Colonic mucosa (tissue), 4 donors: Measurements from ENCODE around the gene MGST2. TPM values are rescaled to one million over a fixed set of nuclear protein-coding genes. Genes with fewer than 3 reads are reported as not detected.

Source experiments
- DNase-seq: peaks from one replicate; pipeline ENCODE4 v3.0.0-alpha.2; 2020
- H3K27ac ChIP-seq: fragments of 200-600 bp; one replicate; pipeline ENCODE4 v1.8.0; 2021
- H3K27me3 ChIP-seq: fragments of 200-600 bp; one replicate; pipeline ENCODE4 v1.8.0; 2021
- H3K36me3 ChIP-seq: fragments of 200-600 bp; one replicate; pipeline ENCODE4 v1.8.0; 2021
- H3K4me1 ChIP-seq: fragments of 200-600 bp; one replicate; pipeline ENCODE4 v1.8.0; 2021; ENCODE audit warnings: mild to moderate bottlenecking
- H3K4me3 ChIP-seq: fragments of 200-600 bp; one replicate; pipeline ENCODE4 v1.8.0; 2021
- H3K9ac ChIP-seq, 2 donors: one replicate each; pipeline ENCODE4 v1.7.0; 2013; ENCODE audit warnings: control low read depth in 2 of 2, low read depth in 2 of 2, low read length in 2 of 2
- H3K9me3 ChIP-seq: fragments of 200-600 bp; one replicate; pipeline ENCODE4 v1.8.0; 2021
- intact Hi-C: fragments of 100-400 bp; cut with DNase I; formaldehyde crosslinking; loops from one replicate; pipeline ENCODE4 v1.14.1; 2022
- total RNA-seq, 2 donors: library from RNA; stranded (reverse); fragmentation: NEBNext Ultra II Directional in 1 of 2; extraction: Animal tissue kit (Norgen Biotek cat#: 25700) in 1 of 2; gene quantifications; one replicate each; pipeline ENCODE4 v1.2.1, GENCODE V29; 2021
- TF ChIP-seq, protein P1 (sequence below): fragments of 200-600 bp; IDR thresholded peaks from one replicate; pipeline ENCODE4 v1.8.0; 2022; ENCODE audit warnings: antibody characterized with exemption, mild to moderate bottlenecking
- donor health status: healthy.
- donor health status: DM: no; HTN: no; CAD: no.
- donor health status: DM: no; HTN: no; CAD: no.

Gene MGST2
- total RNA-seq, 2 donors from 2014 or later: 105 to 157 TPM

DNA sequence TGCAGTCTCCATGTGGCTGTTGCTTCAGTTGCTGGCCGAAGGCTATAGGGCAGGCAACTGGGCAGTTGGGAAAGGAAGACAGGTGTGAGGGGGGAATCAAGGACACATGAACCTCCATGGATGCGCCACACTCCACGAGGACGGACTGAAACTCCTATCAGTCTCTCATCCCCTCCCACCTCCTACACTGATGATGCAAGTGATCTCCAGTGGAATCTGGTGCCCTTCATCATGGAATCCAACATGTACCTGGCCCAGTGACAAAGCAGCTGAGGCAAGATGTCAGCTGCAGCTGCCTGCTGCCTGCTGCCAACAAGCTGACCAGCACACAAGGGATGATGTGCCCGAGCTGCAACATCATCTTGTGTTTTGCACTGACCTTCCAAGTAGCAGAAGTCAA lies 26.0 kb upstream of the MGST2 start:
- H3K9me3 ChIP-seq: no peaks in the 10 kb centered on the region
- H3K9ac ChIP-seq: no peak overlapping the region
- no peaks in the 10 kb centered on the region for H3K4me1 ChIP-seq
- H3K4me3 ChIP-seq: no peak overlapping the region
- TF ChIP-seq, protein P1, sequence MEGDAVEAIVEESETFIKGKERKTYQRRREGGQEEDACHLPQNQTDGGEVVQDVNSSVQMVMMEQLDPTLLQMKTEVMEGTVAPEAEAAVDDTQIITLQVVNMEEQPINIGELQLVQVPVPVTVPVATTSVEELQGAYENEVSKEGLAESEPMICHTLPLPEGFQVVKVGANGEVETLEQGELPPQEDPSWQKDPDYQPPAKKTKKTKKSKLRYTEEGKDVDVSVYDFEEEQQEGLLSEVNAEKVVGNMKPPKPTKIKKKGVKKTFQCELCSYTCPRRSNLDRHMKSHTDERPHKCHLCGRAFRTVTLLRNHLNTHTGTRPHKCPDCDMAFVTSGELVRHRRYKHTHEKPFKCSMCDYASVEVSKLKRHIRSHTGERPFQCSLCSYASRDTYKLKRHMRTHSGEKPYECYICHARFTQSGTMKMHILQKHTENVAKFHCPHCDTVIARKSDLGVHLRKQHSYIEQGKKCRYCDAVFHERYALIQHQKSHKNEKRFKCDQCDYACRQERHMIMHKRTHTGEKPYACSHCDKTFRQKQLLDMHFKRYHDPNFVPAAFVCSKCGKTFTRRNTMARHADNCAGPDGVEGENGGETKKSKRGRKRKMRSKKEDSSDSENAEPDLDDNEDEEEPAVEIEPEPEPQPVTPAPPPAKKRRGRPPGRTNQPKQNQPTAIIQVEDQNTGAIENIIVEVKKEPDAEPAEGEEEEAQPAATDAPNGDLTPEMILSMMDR: no peak
- intact Hi-C loops: loop anchor here (10.0 kb wide), 1 partner anchor 145 kb away; no protein-coding TSS in a partner anchor
- H3K36me3 ChIP-seq: no peaks in the 10 kb centered on the region
- no peaks in the 10 kb centered on the region for H3K27me3 ChIP-seq
- DNase-seq: no peak
- H3K27ac ChIP-seq: no peak overlapping the region

DNA sequence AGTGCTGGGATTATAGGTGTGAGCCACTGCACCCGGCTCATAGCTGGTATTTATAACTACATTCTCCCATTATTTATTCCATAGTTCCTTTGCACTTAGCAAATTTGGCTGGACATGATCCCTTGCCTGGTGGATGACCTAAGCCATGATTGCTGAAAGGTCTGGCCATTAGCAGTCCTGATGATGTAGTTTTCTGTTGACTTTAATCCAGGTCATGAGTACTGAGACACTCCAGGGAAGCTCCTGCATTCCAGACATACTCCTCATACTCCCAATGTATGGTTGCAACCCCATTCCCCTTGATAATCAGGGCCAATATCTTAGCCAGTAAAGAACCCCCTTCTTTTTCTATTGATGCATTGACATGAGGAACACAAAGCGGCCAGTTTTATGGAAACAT lies 24.4 kb upstream of the MGST2 start:
- DNase-seq: no peak

DNA sequence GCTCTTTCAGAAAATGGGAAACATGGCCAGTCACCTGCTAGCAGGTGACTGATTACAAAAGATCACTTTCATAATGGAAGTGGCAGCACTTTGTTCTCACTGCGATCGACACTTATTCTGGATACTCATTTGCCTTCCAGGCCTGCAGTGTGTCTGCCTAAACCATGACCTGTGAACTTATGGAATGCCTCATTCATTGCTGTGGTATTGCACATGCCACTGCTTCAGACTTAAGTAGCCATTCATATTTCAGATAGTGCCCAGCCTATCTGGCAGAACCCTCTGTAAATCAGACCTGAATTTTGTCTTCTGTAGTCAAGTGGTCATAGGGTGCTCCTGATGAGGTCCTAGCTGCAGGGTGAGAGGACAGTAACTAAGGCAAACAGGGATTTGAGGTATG lies 23.3 kb upstream of the MGST2 start:
- no peak overlapping the region for H3K4me3 ChIP-seq
- H3K27me3 ChIP-seq: no peaks in the 10 kb centered on the region
- no peaks in the 10 kb centered on the region for H3K36me3 ChIP-seq
- no peaks in the 10 kb centered on the region for H3K9me3 ChIP-seq
- no peak for DNase-seq
- intact Hi-C loops: no loop called here
- TF ChIP-seq, protein P1: no peak
- H3K27ac ChIP-seq: no peak overlapping the region
- H3K4me1 ChIP-seq: no peaks in the 10 kb centered on the region
- no peak overlapping the region for H3K9ac ChIP-seq

More for the DNA sequence above, 24.4 kb upstream of the MGST2 start:
- Histone ChIP-seq H3K9ac (no peak overlapping the region), H3K27ac (no peak overlapping the region), H3K9me3 (no peaks in the 10 kb centered on the region), H3K4me3 (no peak overlapping the region), H3K4me1 (no peaks in the 10 kb centered on the region), H3K27me3 (no peaks in the 10 kb centered on the region), H3K36me3 (no peaks in the 10 kb centered on the region)
- TF ChIP-seq, protein P1: no peak
- intact Hi-C loops: no loop called here

DNA sequence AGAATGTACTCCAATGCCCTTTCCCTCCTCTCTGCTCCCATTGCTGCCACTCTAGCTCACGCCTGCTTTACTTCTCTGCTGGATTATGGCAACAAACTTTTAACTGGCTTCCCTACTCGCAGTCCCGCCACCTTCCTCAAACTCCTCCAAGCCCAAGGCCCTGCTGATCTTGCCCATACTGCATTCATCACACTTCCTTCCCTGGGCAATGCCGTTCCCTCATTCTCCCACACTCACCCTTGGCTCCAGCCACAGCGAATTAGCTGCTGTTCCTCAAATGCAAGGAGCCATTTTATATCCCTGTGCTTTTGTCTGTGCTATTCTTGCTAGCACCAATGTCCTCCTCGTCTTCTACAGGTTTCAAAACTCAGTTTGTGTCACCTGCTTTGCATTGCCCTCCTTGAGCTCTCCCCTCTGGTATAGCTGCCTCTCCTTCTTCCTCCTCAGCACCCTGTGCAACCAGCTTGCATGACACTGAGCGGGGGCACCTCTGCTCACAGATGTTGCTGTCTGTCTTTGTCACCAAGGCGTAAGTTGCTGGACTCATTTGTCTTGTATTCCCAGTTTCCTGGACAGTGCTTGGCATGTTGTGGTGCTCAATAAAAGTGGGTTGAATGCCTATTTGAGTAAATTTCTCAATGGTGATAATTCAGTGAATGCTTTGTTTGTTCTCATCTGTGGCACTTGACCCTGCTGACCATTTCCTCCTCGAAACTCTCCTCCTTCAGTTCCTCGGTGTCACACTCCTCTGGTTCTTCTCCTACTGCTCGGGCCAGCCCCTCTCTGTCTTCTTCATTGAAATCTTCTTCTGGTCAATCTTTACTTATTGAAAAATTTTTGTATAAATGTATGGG lies 22.4 kb upstream of the MGST2 start:
- Histone ChIP-seq H3K9ac (no peak overlapping the region), H3K36me3 (no peaks in the 10 kb centered on the region), H3K9me3 (no peaks in the 10 kb centered on the region), H3K4me1 (no peaks in the 10 kb centered on the region), H3K4me3 (no peak overlapping the region), H3K27ac (no peak overlapping the region), H3K27me3 (no peaks in the 10 kb centered on the region)
- DNase-seq: no peak
- intact Hi-C loops: no loop called here
- TF ChIP-seq, protein P1: no peak

DNA sequence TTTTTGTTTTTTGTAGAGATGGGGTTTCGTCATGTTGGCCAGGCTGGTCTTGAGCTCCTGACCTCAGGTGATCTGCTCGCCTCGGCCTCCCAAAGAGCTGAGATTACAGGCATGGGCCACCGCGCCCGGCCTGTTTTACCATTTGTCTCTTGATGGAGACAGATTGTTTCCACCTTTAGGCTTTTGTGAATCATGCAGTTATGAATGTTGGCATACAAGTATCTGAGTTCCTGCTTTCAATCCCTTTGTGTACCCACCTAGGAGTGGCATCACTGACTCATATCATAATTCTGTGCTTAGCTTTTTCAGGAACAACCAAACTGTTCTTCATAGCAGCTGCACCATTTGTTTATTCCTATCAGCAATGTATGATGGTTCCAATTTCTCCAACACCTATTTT lies 20.2 kb upstream of the MGST2 start:
- H3K27ac ChIP-seq: no peak overlapping the region
- TF ChIP-seq, protein P1: no peak
- no peaks in the 10 kb centered on the region for H3K36me3 ChIP-seq
- no peak overlapping the region for H3K9ac ChIP-seq
- no peak for DNase-seq
- no peaks in the 10 kb centered on the region for H3K27me3 ChIP-seq
- H3K9me3 ChIP-seq: no peaks in the 10 kb centered on the region
- H3K4me3 ChIP-seq: no peak overlapping the region
- intact Hi-C loops: no loop called here
- H3K4me1 ChIP-seq: no peaks in the 10 kb centered on the region
